Stimulated activated CD4-positive, alpha-beta T cell treated with anti-CD3 and anti-CD28 coated beads, Interleukin-4, amount 100 ng/mL, for 4 hours (primary cell): ENCODE results near the gene MCCC2.
A peak's percentile ranks its signal among the peaks of the same experiment; 100 is the strongest.
"Not testable (repeated sequence)": the region's sequence is repeated elsewhere in the genome, so short reads cannot be mapped to it uniquely, and the experiment has no call there.

Experiments used
- DNase-seq, 2 experiments: peaks; one replicate each; pipeline ENCODE4 v3.0.0-alpha.2; 2020

The MCCC2 gene

DNA sequence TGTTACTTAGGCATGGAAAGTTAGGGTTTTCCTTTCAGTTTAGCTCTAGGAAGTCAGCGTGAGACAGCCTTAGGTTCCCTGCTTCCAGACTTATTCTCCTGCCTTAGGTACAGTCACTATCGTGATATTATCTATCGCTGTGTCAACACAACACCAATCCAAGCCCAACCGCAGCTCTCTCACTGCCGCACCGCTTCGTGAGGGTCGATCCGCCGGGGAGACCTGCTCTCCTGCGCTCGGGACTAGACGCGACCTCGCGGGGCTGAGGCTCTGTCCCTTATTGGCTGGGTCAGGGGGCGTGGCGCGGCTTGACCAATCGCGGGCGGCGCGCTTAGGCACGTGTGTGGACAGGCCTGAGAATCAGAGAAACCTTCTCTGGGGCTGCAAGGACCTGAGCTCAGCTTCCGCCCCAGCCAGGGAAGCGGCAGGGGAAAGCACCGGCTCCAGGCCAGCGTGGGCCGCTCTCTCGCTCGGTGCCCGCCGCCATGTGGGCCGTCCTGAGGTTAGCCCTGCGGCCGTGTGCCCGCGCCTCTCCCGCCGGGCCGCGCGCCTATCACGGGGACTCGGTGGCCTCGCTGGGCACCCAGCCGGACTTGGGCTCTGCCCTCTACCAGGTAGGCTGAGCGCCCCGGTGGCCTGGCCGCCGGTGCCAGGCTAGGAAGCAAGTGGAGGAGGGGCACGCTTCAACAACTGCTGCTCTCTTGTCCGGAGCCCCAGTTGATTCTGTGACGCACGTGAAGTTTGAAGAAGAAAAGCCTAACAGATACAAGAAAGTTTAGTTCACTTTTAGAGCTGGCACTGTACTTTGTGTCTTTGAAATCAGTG lies at the start of gene MCCC2:
Gene MCCC2 (plus strand): TSS at position 400 of the 825 bp plus-strand sequence. CDS start 86 bp downstream, at position 486.
- DNase-seq, result peak; percentile 94 to 95

DNA sequence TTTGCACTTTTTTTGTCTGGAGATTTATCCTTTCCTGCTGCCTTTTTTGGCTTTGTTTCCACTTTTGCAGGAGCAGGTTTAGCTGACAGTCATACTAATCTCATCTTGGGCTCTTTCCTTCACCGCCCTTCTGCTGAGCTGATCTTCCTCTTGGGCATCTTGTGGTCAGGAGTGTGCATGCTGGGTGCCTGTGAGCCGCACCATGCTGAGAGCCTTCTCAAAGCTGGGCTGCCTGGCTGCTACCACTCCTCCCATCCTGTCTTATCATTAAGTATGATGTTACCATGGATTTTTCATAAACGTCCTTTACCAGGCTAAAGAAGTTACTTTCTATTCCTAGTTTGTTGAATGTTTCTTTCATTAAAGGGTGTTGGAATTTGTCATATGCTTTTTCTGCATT lies 49.5 kb upstream of the MCCC2 start:
- no peak for DNase-seq

DNA sequence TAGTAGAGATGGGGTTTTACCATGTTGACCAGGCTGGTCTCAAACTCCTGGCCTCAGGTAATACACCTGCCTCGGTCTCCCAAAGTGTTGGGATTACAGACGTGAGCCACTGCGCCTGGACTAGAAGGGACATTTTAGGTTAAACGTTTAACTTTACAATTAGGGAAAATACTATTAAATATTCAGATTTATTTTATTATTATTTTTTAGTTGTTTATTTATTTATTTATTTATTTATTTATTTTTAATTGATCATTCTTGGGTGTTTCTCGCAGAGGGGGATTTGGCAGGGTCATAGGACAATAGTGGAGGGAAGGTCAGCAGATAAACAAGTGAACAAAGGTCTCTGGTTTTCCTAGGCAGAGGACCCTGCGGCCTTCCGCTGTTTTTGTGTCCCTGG lies 36.3 kb upstream of the MCCC2 start:
- not testable (repeated sequence) for DNase-seq

DNA sequence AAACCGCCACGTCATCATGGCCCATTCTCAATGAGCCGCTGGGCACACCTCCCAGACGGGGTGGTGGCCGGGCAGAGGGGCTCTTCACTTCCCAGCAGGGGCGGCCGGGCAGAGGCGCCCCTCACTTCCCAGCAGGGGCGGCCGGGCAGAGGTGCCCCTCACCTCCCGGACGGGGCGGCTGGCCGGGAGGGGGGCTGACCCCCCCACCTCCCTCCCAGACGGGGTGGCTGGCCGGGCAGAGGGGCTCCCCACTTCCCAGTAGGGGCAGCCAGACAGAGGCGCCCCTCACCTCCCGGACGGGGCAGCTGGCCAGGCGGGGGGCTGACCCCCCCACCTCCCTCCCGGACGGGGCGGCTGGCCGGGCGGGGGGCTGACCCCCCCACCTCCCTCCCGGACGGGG lies 35.6 kb upstream of the MCCC2 start:
- not testable (repeated sequence) for DNase-seq

DNA sequence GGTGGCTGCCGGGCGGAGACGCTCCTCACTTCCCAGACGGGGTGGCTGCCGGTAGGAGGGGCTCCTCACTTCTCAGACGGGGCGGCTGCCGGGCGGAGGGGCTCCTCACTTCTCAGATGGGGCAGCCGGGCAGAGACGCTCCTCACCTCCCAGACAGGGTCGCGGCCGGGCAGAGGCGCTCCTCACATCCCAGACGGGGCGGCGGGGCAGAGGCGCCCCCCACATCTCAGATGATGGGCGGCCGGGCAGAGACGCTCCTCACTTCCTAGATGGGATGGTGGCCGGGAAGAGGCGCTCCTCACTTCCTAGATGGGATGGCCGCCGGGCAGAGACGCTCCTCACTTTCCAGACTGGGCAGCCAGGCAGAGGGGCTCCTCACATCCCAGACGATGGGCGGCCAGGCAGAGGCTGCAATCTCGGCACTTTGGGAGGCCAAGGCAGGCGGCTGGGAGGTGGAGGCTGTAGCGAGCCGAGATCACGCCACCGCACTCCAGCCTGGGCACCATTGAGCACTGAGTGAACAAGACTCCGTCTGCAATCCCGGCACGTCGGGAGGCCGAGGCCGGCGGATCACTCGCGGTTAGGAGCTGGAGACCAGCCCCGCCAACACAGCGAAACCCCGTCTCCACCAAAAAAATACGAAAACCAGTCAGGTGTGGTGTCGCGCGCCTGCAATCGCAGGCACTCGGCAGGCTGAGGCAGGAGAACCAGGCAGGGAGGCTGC lies 35.0 kb upstream of the MCCC2 start:
- DNase-seq, result not testable (repeated sequence)

- DNase-seq, result no peak
Measured at GRCh38 chr5:71563161-71563560, 24.0 kb upstream of the MCCC2 start.

DNA sequence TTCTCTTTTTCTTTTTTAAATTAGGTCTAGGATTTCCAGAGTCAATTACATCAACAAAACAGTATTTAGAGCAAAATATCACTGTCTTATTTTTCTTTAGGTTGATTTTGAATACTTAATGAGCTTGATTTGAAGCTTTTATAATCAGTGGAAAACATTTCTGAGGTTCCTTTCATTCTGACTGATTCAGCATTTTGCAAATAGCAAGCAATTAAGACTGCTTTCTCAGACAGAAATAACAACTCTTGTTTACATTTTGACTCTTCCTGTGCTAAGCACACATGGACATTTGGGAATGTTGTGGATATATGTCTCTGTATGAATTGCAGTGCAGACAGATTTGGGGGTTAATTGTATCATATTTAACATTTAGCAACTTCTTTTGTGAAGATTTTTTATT lies 22.2 kb upstream of the MCCC2 start:
- DNase-seq, result no peak

DNA sequence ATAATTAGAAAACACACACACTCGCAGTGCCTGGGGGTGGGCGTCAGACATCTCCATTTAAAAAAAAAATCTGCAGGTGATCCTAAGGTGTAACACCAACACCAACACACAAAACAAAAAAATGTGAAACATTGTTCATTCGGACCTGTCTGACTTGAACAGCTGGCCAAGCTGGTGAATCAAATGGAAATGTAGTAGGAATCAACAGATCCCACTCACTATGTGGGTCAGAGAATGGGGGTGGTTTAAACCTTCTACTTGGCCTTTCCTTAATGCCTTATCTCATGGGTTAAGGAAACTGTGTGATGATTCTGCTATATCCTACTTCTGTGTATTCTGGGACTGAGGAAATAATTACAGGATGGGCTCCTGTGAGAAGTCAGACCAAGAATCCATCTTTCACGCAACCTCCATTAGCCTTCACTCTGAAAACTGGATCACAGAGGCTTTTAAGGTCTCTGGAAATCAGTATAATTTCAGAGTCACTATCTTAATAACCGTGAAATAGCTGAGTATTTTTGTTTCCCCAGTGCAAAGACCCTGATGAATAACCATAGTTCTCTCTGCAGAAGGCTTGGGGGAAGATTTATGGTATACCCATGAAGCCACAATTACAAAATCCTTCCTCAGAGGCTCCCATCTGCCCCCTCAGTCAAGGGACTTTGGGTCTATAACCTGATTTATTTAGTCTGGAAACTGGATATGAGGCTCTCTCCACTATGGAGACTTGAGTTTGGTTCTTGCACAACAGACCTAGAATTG lies 17.2 kb upstream of the MCCC2 start:
- no peak for DNase-seq

DNA sequence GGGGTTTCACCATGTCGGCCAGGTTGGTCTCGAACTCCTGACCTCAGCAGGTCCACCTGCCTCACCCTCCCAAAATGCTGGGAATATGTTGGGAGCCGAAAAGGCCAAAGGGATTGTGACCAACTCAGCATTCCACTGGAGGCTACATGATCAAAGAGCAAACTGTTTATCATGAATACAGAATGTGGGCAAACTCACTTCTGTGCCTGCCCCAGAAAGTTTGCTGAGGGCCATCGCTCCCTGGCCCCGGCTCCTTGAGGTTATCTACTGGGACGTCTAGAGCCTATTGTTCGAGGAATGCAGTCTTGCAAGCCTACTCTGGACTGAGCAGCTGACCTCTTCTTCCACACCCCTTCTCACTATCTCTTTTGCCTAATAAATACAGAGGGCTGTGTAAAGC lies 15.3 kb upstream of the MCCC2 start:
- not testable (repeated sequence) for DNase-seq

DNA sequence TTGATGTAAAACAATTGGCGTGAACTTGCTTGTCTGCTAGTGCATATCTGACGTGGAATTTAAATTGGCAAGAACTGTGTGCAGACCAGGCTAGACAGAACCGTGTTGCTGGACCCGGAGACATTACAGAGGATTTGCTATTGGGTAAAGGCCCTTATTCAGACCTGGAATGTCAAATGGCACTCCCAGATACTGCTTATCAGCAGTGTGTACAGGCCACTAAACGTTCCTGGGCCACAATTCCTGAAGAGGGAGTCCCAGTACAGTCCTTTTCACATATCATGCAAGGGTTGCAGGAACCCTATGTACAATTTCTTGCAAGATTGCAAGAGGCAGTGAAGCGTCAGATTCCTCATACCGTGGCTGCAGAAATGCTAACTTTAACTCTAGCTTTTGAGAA lies 13.5 kb upstream of the MCCC2 start:
- no peak for DNase-seq

DNA sequence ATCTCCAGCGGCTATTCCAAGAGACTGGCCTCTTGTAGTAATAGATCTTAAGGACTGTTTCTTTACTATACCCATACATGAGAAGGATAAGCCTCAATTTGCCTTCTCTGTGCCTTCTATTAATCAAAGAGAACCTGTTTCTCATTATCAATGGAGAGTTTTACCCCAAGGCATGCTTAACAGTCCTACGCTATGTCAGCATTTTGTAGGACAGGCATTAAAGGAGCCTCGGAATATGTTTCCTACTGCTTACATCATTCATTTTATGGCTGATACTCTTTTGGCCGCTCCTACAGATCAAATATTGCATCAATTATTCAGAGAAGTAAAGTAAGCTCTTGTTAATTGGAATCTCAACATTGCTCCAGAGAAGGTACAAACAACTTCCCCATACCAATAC lies 11.6 kb upstream of the MCCC2 start:
- DNase-seq, result not testable (repeated sequence)

DNA sequence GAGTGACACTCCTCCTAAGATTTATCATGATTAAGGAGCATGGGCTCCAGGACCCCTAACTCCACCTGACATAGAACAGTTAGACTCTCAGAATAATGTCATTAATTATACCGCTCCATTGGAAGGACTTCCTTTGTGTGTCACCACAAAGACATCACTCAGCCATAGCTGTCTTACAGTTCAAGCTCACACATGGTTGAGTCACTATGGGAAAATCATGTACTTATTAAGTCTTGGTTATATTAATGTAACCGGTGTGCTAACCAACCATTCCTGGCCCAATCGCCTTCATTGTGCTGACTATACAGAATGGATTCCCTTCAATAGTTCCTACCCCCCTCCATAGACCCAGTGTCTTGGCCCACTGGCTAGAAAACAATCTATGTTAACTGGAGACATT lies 10.9 kb upstream of the MCCC2 start:
- DNase-seq, result no peak

DNA sequence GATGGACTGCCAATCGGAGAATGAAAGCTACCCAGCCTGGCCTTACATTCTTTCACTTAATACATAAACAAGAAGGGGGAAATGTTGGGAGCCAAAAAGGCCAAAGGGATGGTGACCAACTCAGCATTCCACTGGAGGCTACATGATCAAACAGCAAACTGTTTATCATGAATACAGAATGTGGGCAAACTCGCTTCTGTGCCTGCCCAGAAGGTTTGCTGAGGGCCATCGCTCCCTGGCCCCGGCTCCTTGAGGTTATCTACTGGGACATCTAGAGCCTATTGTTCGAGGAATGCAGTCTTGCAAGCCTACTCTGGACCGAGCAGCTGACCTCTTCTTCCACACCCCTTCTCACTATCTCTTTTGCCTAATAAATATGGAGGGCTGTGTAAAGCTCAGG lies 9.3 kb upstream of the MCCC2 start:
- DNase-seq, result not testable (repeated sequence)

DNA sequence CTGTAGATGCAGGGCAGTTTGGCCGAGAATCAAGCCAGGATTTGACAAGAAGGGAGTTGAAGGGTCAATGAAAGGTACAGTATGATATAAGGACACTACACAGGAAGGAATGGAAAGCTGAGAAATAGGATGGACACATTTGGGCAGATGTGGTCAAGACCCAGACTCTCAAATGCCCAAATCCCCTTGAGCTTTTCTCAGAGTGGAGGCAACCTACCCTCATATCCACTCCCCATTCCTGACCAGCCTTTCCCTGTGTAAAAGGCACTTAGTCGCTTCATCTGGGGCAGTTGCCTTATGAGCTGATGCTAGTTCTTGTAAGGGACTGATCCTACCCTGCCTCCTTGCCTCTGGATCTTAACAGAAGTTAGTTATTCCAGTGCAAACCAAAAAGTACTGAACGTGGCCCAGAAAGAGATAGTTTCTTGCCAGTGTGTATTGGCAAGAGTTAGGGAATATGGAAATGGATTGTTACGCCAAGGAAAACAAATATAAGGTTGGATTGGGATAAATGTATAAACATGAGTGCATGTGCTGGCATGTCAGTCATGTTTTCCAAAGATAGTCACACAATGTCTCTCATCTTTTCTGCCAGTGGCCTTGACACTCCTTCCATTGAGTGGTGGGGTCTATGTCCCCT lies 4.1 kb upstream of the MCCC2 start:
- DNase-seq, result no peak

DNA sequence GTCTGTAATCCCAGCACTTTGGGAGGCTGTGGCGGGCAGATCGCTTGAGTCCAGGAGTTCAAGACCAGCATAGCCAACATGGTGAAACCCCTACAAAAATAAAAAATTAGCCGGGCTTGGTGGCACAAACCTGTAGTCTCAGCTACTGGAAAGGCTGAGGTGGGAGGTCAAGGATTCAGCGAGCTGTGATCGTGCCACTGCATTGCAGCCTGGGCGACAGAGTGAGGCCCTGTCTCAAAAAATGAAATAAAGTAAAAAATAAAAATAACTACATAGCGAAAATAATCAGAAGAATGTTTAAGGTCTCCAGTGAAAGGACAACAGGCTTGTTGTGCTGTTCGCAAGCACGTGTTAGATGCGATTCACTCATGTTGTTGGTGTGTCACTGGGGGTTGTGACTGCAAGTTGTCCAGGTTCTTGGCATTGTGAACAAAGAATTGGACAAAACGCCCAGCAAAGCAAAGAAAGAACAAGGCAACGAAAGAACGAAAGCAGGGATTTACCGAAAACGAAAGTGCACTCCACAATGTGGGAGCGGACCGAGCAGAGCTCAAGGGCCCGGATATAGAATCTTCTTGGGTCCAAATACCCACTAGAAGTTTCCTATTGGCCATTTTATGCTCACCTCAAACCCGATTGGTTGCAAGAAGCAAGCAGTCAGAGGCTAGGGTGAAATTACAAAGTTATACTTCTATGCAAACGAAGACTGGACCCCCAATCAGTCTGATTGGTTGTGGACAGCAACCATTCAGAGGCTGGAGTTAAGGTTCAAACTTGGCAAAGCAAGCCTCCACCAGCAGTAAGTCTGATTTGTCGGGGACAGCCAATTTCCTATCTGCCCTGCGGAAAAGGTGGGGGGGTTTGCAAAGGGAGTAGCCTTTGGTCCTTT lies 844 bp upstream of the MCCC2 start:
- DNase-seq, result no peak

DNA sequence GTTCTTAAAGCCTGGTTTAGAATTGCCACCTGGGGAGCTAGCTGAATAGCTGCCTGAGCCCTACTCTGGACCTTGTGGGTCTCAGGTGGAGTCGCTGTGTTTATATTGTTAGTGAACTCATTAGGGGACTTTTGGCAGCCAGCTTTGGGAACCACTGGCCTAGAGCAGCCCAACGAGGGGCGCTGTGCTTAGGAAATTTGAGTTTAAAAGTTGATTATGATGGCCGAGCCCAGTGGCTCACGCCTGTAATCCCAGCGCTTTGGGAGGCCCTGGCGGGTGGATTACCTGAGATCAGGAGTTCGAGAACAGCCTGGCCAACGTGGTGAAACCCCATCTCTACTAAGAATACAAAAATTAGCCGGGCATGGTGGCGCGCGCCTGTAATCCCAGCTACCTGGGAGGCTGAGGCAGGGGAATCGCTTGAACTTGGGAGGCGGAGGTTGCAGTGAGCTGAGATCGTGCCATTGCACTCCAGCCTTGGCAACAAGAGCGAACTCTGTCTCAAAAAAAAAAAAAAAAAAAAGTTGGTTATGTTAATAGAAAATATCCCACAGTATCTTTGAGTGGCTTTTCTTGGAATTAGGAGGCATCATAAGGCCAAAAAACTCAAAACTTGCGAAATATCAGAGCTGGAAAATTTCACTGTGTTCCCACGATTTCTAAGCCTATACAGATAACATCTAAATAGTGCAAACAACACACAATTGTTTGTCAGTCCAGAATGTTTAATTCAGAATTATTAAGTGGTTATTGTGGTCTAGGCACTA lies 809 bp downstream of the MCCC2 start:
- DNase-seq, result no peak

DNA sequence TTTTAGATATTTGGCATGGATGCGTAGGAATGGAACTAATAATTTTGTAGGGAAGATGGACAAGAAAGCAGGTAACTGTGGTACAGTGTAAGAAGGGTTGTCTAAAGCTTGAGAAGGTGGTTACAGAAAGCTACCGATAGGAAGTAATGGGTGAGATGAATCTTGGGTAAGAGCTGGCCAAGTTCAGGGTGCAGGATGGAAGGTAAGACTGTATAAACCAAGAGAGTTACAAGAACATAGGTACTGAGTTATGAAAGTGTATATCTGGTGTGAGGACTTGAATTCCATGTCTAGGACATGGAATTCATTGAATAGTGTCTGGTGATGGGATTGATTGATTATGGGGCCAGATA lies 1.4 kb downstream of the MCCC2 start:
- DNase-seq, result no peak

GRCh38 chr5:71589903-71590302 lies 2.8 kb downstream of the MCCC2 start:
- no peak for DNase-seq

- no peak for DNase-seq
Measured at GRCh38 chr5:71591100-71591499, 4.0 kb downstream of the MCCC2 start.

GRCh38 chr5:71596169-71596568 lies 9.0 kb downstream of the MCCC2 start:
- no peak for DNase-seq

DNA sequence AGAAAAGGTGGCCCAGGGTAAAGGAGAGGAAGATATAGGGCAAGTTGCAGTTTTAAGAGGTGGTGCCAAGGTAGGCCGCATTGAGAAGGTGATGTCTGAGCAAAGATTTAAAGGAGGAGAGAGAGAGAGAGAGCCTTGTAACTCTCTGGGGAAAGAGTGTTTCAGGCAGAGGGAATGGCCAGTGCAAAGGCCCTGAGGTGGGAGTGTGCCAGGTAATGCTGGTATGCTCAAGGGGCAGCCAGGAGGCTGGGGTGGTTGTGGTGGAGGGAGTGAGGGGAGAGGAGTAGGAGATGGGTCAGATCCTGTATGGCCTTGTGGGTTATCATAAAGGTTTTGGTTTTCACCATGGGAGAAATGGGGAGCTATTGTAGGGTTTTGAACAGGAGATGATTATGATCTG lies 9.9 kb downstream of the MCCC2 start:
- no peak for DNase-seq
